SK-N-SH treated with all-trans-retinoic acid at 6 μM for 48 hours (cell line): ENCODE measurements around the gene DHPS.

Source experiments
- ATAC-seq: fragments of 200-7000 bp; cut with Tn5 transposase; 3 replicates; pipeline ENCODE4 v1.9.1; 2020; ENCODE audit warnings: mild to moderate bottlenecking, moderate library complexity
- ARNTL ChIP-seq: fragments of 450-650 bp; formaldehyde crosslinking; IDR thresholded peaks from 2 replicates; pipeline ENCODE4 v1.5.0; 2020; ENCODE audit warnings: low read depth, mild to moderate bottlenecking, moderate library complexity, borderline replicate concordance
- BACH2 ChIP-seq: fragments of 250-450 bp; sonication (Bioruptor Pico); IDR thresholded peaks from 2 replicates; pipeline ENCODE4 v1.9.0; 2021; ENCODE audit warnings: mild to moderate bottlenecking, borderline replicate concordance
- CREB5 ChIP-seq: fragments of 250-450 bp; sonication (Bioruptor Pico); IDR thresholded peaks from 2 replicates; pipeline ENCODE4 v1.5.1; 2020; ENCODE audit warnings: low read depth, mild to moderate bottlenecking, moderate library complexity
- CSDC2 ChIP-seq: fragments of 250-450 bp; sonication (Bioruptor Pico); IDR thresholded peaks from 2 replicates; pipeline ENCODE4 v1.5.0; 2020; ENCODE audit warnings: mild to moderate bottlenecking, moderate library complexity
- CSRNP3 ChIP-seq: fragments of 250-450 bp; sonication (Bioruptor Pico); IDR thresholded peaks from 2 replicates; pipeline ENCODE4 v1.5.1; 2021; ENCODE audit warnings: mild to moderate bottlenecking, moderate library complexity
- ESRRG ChIP-seq: fragments of 250-450 bp; sonication (Bioruptor Pico); IDR thresholded peaks from 2 replicates; pipeline ENCODE4 v1.6.1; 2021; ENCODE audit warnings: mild to moderate bottlenecking
- ISL1 ChIP-seq: fragments of 250-450 bp; sonication (Bioruptor Pico); IDR thresholded peaks from 2 replicates; pipeline ENCODE4 v2.1.2; 2022; ENCODE audit warnings: mild to moderate bottlenecking, moderate library complexity
- OSR1 ChIP-seq: fragments of 250-450 bp; sonication (Bioruptor Pico); IDR thresholded peaks from 2 replicates; pipeline ENCODE4 v1.8.0; 2022; ENCODE audit warnings: moderate library complexity, mild to moderate bottlenecking, inconsistent platforms
- PATZ1 ChIP-seq: fragments of 250-450 bp; sonication (Bioruptor Pico); IDR thresholded peaks from 2 replicates; pipeline ENCODE4 v1.8.0; 2020; ENCODE audit warnings: mild to moderate bottlenecking, moderate library complexity, borderline replicate concordance
- POU6F1 ChIP-seq: fragments of 250-450 bp; sonication (Bioruptor Pico); IDR thresholded peaks from 2 replicates; pipeline ENCODE4 v1.8.0; 2021; ENCODE audit warnings: low read depth, mild to moderate bottlenecking, moderate library complexity, borderline replicate concordance
- PPARA ChIP-seq: fragments of 250-450 bp; sonication (Bioruptor Pico); IDR thresholded peaks from 2 replicates; pipeline ENCODE4 v1.5.0; 2020; ENCODE audit warnings: mild to moderate bottlenecking, borderline replicate concordance
- RARB ChIP-seq: fragments of 250-450 bp; sonication (Bioruptor Pico); IDR thresholded peaks from 2 replicates; pipeline ENCODE4 v1.8.0; 2021; ENCODE audit warnings: mild to moderate bottlenecking, moderate library complexity
- SNAI2 ChIP-seq: fragments of 250-450 bp; sonication (Bioruptor Pico); IDR thresholded peaks from 2 replicates; pipeline ENCODE4 v1.5.0; 2020; ENCODE audit warnings: mild to moderate bottlenecking, moderate library complexity
- TCF4 ChIP-seq: fragments of 250-450 bp; sonication (Bioruptor Pico); IDR thresholded peaks from 2 replicates; pipeline ENCODE4 v1.8.0; 2021; ENCODE audit warnings: mild to moderate bottlenecking, moderate library complexity, borderline replicate concordance
- TSHZ2 ChIP-seq: fragments of 250-450 bp; sonication (Bioruptor Pico); IDR thresholded peaks from 2 replicates; pipeline ENCODE4 v1.5.0; 2020; ENCODE audit warnings: mild to moderate bottlenecking, moderate library complexity
- ZC3H10 ChIP-seq: fragments of 250-450 bp; sonication (Bioruptor Pico); IDR thresholded peaks from 2 replicates; pipeline ENCODE4 v1.5.1; 2021; ENCODE audit warnings: mild to moderate bottlenecking, moderate library complexity
- ZFP3 ChIP-seq: fragments of 250-450 bp; sonication (Bioruptor Pico); IDR thresholded peaks from 2 replicates; pipeline ENCODE4 v1.5.0; 2020; ENCODE audit warnings: mild to moderate bottlenecking, moderate library complexity
- ZFP30 ChIP-seq: fragments of 450-650 bp; formaldehyde crosslinking; IDR thresholded peaks from 2 replicates; pipeline ENCODE4 v1.5.0; 2022; ENCODE audit warnings: mild to moderate bottlenecking, moderate library complexity
- ZNF565 ChIP-seq: fragments of 450-650 bp; formaldehyde crosslinking; conservative IDR thresholded peaks from 2 replicates; pipeline ENCODE4 v1.5.0; 2020; ENCODE audit warnings: low read depth, mild to moderate bottlenecking, moderate library complexity
- ZNF70 ChIP-seq: fragments of 450-650 bp; formaldehyde crosslinking; IDR thresholded peaks from 2 replicates; pipeline ENCODE4 v1.5.0; 2020; ENCODE audit warnings: mild to moderate bottlenecking, moderate library complexity
- ZNF8 ChIP-seq: fragments of 450-650 bp; formaldehyde crosslinking; IDR thresholded peaks from 2 replicates; pipeline ENCODE4 v1.5.0; 2020; ENCODE audit warnings: mild to moderate bottlenecking, moderate library complexity

DHPS gene

GRCh38 chr19:12694641-12695040 lies 13.0 kb upstream of the DHPS start:
- ATAC-seq, result no peak

GRCh38 chr19:12692960-12693359 lies 11.3 kb upstream of the DHPS start:
- ATAC-seq, result no peak
- TF ChIP-seq ZFP30 (CRISPR knock-in tag) (no peak), SNAI2 (CRISPR knock-in tag) (no peak)

More at GRCh38 chr19:12694641-12695040, 13.0 kb upstream of the DHPS start:
- TF ChIP-seq ZNF565 (CRISPR knock-in tag) (no peak), ESRRG (CRISPR knock-in tag) (no peak), TSHZ2 (CRISPR knock-in tag) (no peak), ARNTL (CRISPR knock-in tag) (no peak), PPARA (CRISPR knock-in tag) (no peak), OSR1 (CRISPR knock-in tag) (no peak), SNAI2 (CRISPR knock-in tag) (no peak), POU6F1 (CRISPR knock-in tag) (no peak), CSRNP3 (CRISPR knock-in tag) (no peak), ZC3H10 (CRISPR knock-in tag) (no peak), ZNF8 (CRISPR knock-in tag) (no peak), RARB (CRISPR knock-in tag) (no peak), ZFP30 (CRISPR knock-in tag) (no peak), ISL1 (CRISPR knock-in tag) (no peak), TCF4 (CRISPR knock-in tag) (no peak), BACH2 (CRISPR knock-in tag) (no peak), ZNF70 (CRISPR knock-in tag) (no peak)

GRCh38 chr19:12689581-12690216 lies 8.0 kb upstream of the DHPS start:
- TF ChIP-seq RARB (CRISPR knock-in tag) (no peak), ISL1 (CRISPR knock-in tag) (no peak)
- ATAC-seq, result no peak

GRCh38 chr19:12689012-12689411 lies 7.3 kb upstream of the DHPS start:
- no peak for ATAC-seq
- TF ChIP-seq OSR1 (CRISPR knock-in tag) (no peak), TSHZ2 (CRISPR knock-in tag) (no peak), POU6F1 (CRISPR knock-in tag) (no peak), ZFP3 (CRISPR knock-in tag) (no peak), CREB5 (CRISPR knock-in tag) (no peak), PATZ1 (CRISPR knock-in tag) (no peak), CSDC2 (no peak), PPARA (CRISPR knock-in tag) (no peak), ARNTL (CRISPR knock-in tag) (no peak), ZNF565 (CRISPR knock-in tag) (no peak)
